Right renal pelvis (tissue), 4 donors: ENCODE data around the gene HCFC1R1. TPM values are rescaled to one million over a fixed set of nuclear protein-coding genes. Genes with fewer than 3 reads are reported as not detected.

Experiments
- DNase-seq, 4 donors: peaks; one replicate each; pipeline ENCODE4 v3.0.0-alpha.2; 2013; ENCODE audit warnings: low read depth in 4 of 4, low spot score in 3 of 4, missing footprints in 1 of 4
- polyA plus RNA-seq, 4 donors: library from polyadenylated mRNA; unstranded; fragments of 120-200 nt; gene quantifications; one replicate each; pipeline ENCODE4 v1.2.1, GENCODE V29; 2013; ENCODE audit not compliant: insufficient read length in 4 of 4

Gene HCFC1R1
- polyA plus RNA-seq, 4 donors, result 67.1 to 85.2 (median 71.3) TPM

GRCh38 chr16:3035972-3036725 is 12.4 kb upstream of the HCFC1R1 start:
- DNase-seq, result no peak

- DNase-seq, result no peak
These were observed 11.7 kb upstream of the HCFC1R1 start for GRCh38 chr16:3035289-3035971.

GRCh38 chr16:3032624-3033023 is 8.9 kb upstream of the HCFC1R1 start:
- DNase-seq, result no peak

GRCh38 chr16:3030222-3031212 is 6.8 kb upstream of the HCFC1R1 start:
- no peak for DNase-seq

- no peak for DNase-seq
These were observed 5.9 kb upstream of the HCFC1R1 start for GRCh38 chr16:3029491-3030221.

GRCh38 chr16:3028716-3029319 is 5.1 kb upstream of the HCFC1R1 start:
- DNase-seq, result no peak

GRCh38 chr16:3027983-3028715 is 4.4 kb upstream of the HCFC1R1 start:
- peak in 3 of 4 donors; percentile 73 to 83 (median 79) for DNase-seq

GRCh38 chr16:3027489-3027795 is 3.7 kb upstream of the HCFC1R1 start:
- no peak for DNase-seq

GRCh38 chr16:3026609-3027488 is 3.1 kb upstream of the HCFC1R1 start:
- no peak for DNase-seq

- no peak for DNase-seq
These were observed 2.2 kb upstream of the HCFC1R1 start for GRCh38 chr16:3026003-3026378.

GRCh38 chr16:3025032-3026002 is 1.6 kb upstream of the HCFC1R1 start:
- no peak for DNase-seq

- DNase-seq, result no peak
These were observed 400 bp downstream of the HCFC1R1 start for GRCh38 chr16:3023415-3023668.

GRCh38 chr16:3022684-3023414 is 893 bp downstream of the HCFC1R1 start:
- DNase-seq, result no peak

- peak in 1 of 4 donors; percentile 69 for DNase-seq
These were observed 1.5 kb downstream of the HCFC1R1 start for GRCh38 chr16:3022208-3022683.

- DNase-seq, result no peak
These were observed 2.1 kb downstream of the HCFC1R1 start for GRCh38 chr16:3021449-3022207.
